IMR-90 (cell line): ENCODE results near the gene ABHD16B. TPM values are rescaled to one million over a fixed set of nuclear protein-coding genes. Genes with fewer than 3 reads are reported as not detected.

ENCODE experiments used
- ATAC-seq: fragments of 200-7000 bp; cut with Tn5 transposase; 2 replicates; pipeline ENCODE4 v1.9.1; 2020; ENCODE audit warnings: low read depth, mild to moderate bottlenecking, moderate library complexity
- BruUV-seq: library from RNA; stranded (reverse); fragments of 400-500 nt; replicated peaks from 2 replicates; lab custom pipeline; 2021; lab: Mats Ljungman, UMichigan
- CTCF ChIA-PET: fragments of 300-600 bp; formaldehyde crosslinking; extraction: SDS; loops from one replicate; lab custom pipeline; 2021; ENCODE audit warnings: antibody characterized with exemption; lab: Yijun Ruan, JAX
- POLR2A ChIA-PET: fragments of 300-600 bp; sonication (Branson Sonifier 250); formaldehyde crosslinking; loops from one replicate; lab custom pipeline; 2022; ENCODE audit warnings: antibody characterized with exemption; ENCODE audit not compliant: unreplicated experiment; lab: Charles Lee
- DNase-seq: peaks from one replicate; pipeline ENCODE4 v3.0.0; 2013
- H2AFZ ChIP-seq: replicated peaks from 2 replicates; pipeline ENCODE3; 2013; ENCODE audit warnings: low read length, mild to moderate bottlenecking; ENCODE audit not compliant: poor library complexity
- H2AK5ac ChIP-seq: 2 replicates; pipeline ENCODE4 v1.6.1; 2013; ENCODE audit warnings: low read depth, low read length, inconsistent platforms
- H2AK9ac ChIP-seq: replicated peaks from 2 replicates; pipeline ENCODE3; 2013; ENCODE audit warnings: mild to moderate bottlenecking, low read depth, low read length, moderate library complexity; ENCODE audit not compliant: poor library complexity
- H2BK120ac ChIP-seq: 2 replicates; pipeline ENCODE4 v1.6.1; 2013; ENCODE audit warnings: low read depth, low read length, inconsistent platforms
- H2BK15ac ChIP-seq: 3 replicates; pipeline ENCODE4 v1.6.1; 2013; ENCODE audit warnings: low read depth, low read length, inconsistent platforms
- H2BK20ac ChIP-seq: 2 replicates; pipeline ENCODE4 v1.6.1; 2013; ENCODE audit warnings: low read depth, mild to moderate bottlenecking, inconsistent platforms, low read length, moderate library complexity
- H2BK5ac ChIP-seq: 2 replicates; pipeline ENCODE4 v1.6.1; 2013; ENCODE audit warnings: mild to moderate bottlenecking, low read depth, low read length, inconsistent platforms; ENCODE audit not compliant: poor library complexity, severe bottlenecking
- H3K14ac ChIP-seq: replicated peaks from 2 replicates; pipeline ENCODE4 v1.6.1; 2013; ENCODE audit warnings: low read depth, low read length, inconsistent platforms
- H3K18ac ChIP-seq: 2 replicates; pipeline ENCODE4 v1.6.1; 2013; ENCODE audit warnings: low read depth, low read length, control low read depth
- H3K23ac ChIP-seq: 2 replicates; pipeline ENCODE4 v1.6.1; 2013; ENCODE audit warnings: low read depth, low read length, inconsistent platforms
- H3K27ac ChIP-seq: 2 replicates; pipeline ENCODE4 v1.5.1; 2013; ENCODE audit warnings: mild to moderate bottlenecking, control low read depth, low read length; ENCODE audit not compliant: insufficient read depth
- H3K27me3 ChIP-seq: 2 replicates; pipeline ENCODE4 v1.6.1; 2013; ENCODE audit warnings: low read length; ENCODE audit not compliant: control insufficient read depth, insufficient read depth
- H3K36me3 ChIP-seq: 2 replicates; pipeline ENCODE4 v1.6.1; 2013; ENCODE audit warnings: low read length, mixed read lengths; ENCODE audit not compliant: control insufficient read depth, insufficient read depth
- H3K4ac ChIP-seq: 2 replicates; pipeline ENCODE4 v1.6.1; 2013; ENCODE audit warnings: low read depth, low read length, inconsistent platforms
- H3K4me1 ChIP-seq: 2 replicates; pipeline ENCODE4 v1.6.1; 2013; ENCODE audit warnings: low read length, mixed read lengths; ENCODE audit not compliant: control insufficient read depth, insufficient read depth
- H3K4me2 ChIP-seq: 2 replicates; pipeline ENCODE4 v1.6.1; 2013; ENCODE audit warnings: low read depth, mild to moderate bottlenecking, control low read depth, low read length, moderate library complexity
- H3K4me3 ChIP-seq: 2 replicates; pipeline ENCODE4 v1.5.1; 2013; ENCODE audit warnings: low read depth, mild to moderate bottlenecking, control low read depth, low read length, moderate library complexity; ENCODE audit not compliant: insufficient read depth
- H3K56ac ChIP-seq: 2 replicates; pipeline ENCODE4 v1.6.1; 2013; ENCODE audit warnings: low read length, inconsistent platforms; ENCODE audit not compliant: insufficient read depth; ENCODE audit errors: extremely low read depth
- H3K79me1 ChIP-seq, 2 experiments: 2 replicates each; pipeline ENCODE4 v1.6.1; 2013; ENCODE audit warnings: low read length in 2 of 2, inconsistent platforms in 1 of 2, low read depth in 1 of 2
- H3K9ac ChIP-seq: 2 replicates; pipeline ENCODE4 v1.6.1; 2013; ENCODE audit warnings: low read depth, low read length, control low read depth
- H3K9me1 ChIP-seq: 2 replicates; pipeline ENCODE4 v1.6.1; 2013; ENCODE audit warnings: low read length, inconsistent platforms; ENCODE audit not compliant: insufficient read depth
- H3K9me3 ChIP-seq: 2 replicates; pipeline ENCODE4 v1.6.1; 2013; ENCODE audit warnings: low read length; ENCODE audit not compliant: control insufficient read depth, insufficient read depth
- H4K20me1 ChIP-seq: 2 replicates; pipeline ENCODE4 v1.6.1; 2013; ENCODE audit warnings: low read length, inconsistent platforms; ENCODE audit not compliant: insufficient read depth
- H4K5ac ChIP-seq: 2 replicates; pipeline ENCODE4 v1.6.1; 2013; ENCODE audit warnings: mild to moderate bottlenecking, low read depth, low read length, control low read depth
- H4K8ac ChIP-seq, 2 experiments: 2 replicates each; pipeline ENCODE4 v1.6.1; 2013; ENCODE audit warnings: low read depth in 2 of 2, low read length in 2 of 2, control low read depth in 1 of 2, inconsistent platforms in 1 of 2
- H4K91ac ChIP-seq: 2 replicates; pipeline ENCODE4 v1.6.1; 2013; ENCODE audit warnings: low read depth, low read length, inconsistent platforms; ENCODE audit not compliant: insufficient read depth
- MXI1 ChIP-seq: IDR thresholded peaks from 2 replicates; pipeline ENCODE4 v1.6.1; 2012; ENCODE audit warnings: low read depth, mild to moderate bottlenecking, low read length, moderate library complexity, borderline replicate concordance
- RFX5 ChIP-seq: IDR thresholded peaks from 2 replicates; pipeline ENCODE4 v1.8.0; 2012; ENCODE audit warnings: low read depth, mild to moderate bottlenecking, low read length, moderate library complexity
- WGBS, 2 experiments: methylation state at CpG; one replicate each; pipeline versions ENCODE4 v1.1.5 to v1.1.7; 2013; ENCODE audit warnings: missing lambda C conversion rate in 2 of 2; ENCODE audit not compliant: insufficient read length in 1 of 2; ENCODE audit errors: extremely low coverage in 2 of 2; 5-methylcytosine and 5-hydroxymethylcytosine counted together
- dilution Hi-C: fragments of 300-500 bp; cut with HindIII; formaldehyde crosslinking; loops from one replicate; pipeline ENCODE4 v1.14.3; 2018; ENCODE audit warnings: low sequenced_read_pairs; ENCODE audit not compliant: unreplicated experiment
- in situ Hi-C: fragments of 300-500 bp; cut with MboI; formaldehyde crosslinking; loops from 3 replicates; pipeline ENCODE4 v1.14.3; 2019; ENCODE audit warnings: low sequenced_read_pairs, inconsistent platforms, mixed read lengths
- intact Hi-C: fragments of 100-400 bp; cut with micrococcal nuclease; formaldehyde crosslinking; loops from 2 replicates; pipeline ENCODE4 v1.10.0; 2022
- polyA plus RNA-seq, 3 experiments: library from polyadenylated mRNA; depleted of rRNA; stranded (reverse); fragments of >200 nt; gene quantifications; 2 replicates each; pipeline ENCODE4 v1.2.3, GENCODE V29; 2012; ENCODE audit warnings: low replicate concordance in 1 of 3
- total RNA-seq: library from RNA; depleted of rRNA; stranded (reverse); fragments of >200 nt; gene quantifications from 2 replicates; pipeline ENCODE4 v1.2.3, GENCODE V29; 2012

ABHD16B gene
- total and polyA plus RNA-seq, 2 of the 4 experiments (the other 2 are of a cell fraction), result 0.05 TPM; not detected in 1

- CTCF ChIA-PET, result no interaction called here
- no peak overlapping the region for H2AFZ ChIP-seq
- no peak overlapping the region for H3K23ac ChIP-seq
- no peaks in the 10 kb centered on the region for H3K9me3 ChIP-seq
- peaks cover 20% of the 10 kb centered on the region for H3K4me1 ChIP-seq
- WGBS, 2 experiments, result 100% methylated on average over 2 of the region's 7 CpGs; no CpG with 5 or more reads in 1 of the 2 experiments
- H3K4me3 ChIP-seq, result no peak overlapping the region
- H2BK5ac ChIP-seq, result no peak overlapping the region
- no peak overlapping the region for H3K9ac ChIP-seq
- no peak overlapping the region for H3K4ac ChIP-seq
- no peak overlapping the region for H4K91ac ChIP-seq
- peaks cover 16 to 58% of the 10 kb centered on the region in 2 experiments for H3K79me1 ChIP-seq
- no peak for DNase-seq
- no peak overlapping the region for H2AK5ac ChIP-seq
- no peak overlapping the region for H3K4me2 ChIP-seq
- H2BK120ac ChIP-seq, result no peak overlapping the region
- H2BK20ac ChIP-seq, result no peak overlapping the region
- no peak overlapping the region for H3K56ac ChIP-seq
- no peak overlapping the region for H4K8ac ChIP-seq
- H3K27me3 ChIP-seq, result no peaks in the 10 kb centered on the region
- in situ Hi-C loops, result no loop called here
- H2BK15ac ChIP-seq, result no peak overlapping the region
- H3K36me3 ChIP-seq, result peaks cover 45% of the 10 kb centered on the region
- ATAC-seq, result no peak
- no TSS peak for BruUV-seq
- no peak for TF ChIP-seq RFX5
- no peak for TF ChIP-seq MXI1
- intact Hi-C loops, result no loop called here
- H2AK9ac ChIP-seq, result no peak overlapping the region
- dilution Hi-C loops, result no loop called here
- peaks cover 65% of the 10 kb centered on the region for H4K20me1 ChIP-seq
- H3K27ac ChIP-seq, result no peak overlapping the region
- no peak overlapping the region for H3K18ac ChIP-seq
- no peak overlapping the region for H4K5ac ChIP-seq
- POLR2A ChIA-PET, result no interaction called here
- no peak overlapping the region for H3K14ac ChIP-seq
- peaks cover 17% of the 10 kb centered on the region for H3K9me1 ChIP-seq
These were observed 31.1 kb downstream of the ABHD16B start for GRCh38 chr20:63892402-63892801.
